Measurements from ENCODE around the gene IMMT. TPM values are rescaled to one million over a fixed set of nuclear protein-coding genes. Genes with fewer than 3 reads are reported as not detected.

IMMT gene
- total and polyA plus RNA-seq, 2 donors (not counting 1 experiment from before 2014, with no cell fraction given) = 23.5 to 66.0 TPM

DNA sequence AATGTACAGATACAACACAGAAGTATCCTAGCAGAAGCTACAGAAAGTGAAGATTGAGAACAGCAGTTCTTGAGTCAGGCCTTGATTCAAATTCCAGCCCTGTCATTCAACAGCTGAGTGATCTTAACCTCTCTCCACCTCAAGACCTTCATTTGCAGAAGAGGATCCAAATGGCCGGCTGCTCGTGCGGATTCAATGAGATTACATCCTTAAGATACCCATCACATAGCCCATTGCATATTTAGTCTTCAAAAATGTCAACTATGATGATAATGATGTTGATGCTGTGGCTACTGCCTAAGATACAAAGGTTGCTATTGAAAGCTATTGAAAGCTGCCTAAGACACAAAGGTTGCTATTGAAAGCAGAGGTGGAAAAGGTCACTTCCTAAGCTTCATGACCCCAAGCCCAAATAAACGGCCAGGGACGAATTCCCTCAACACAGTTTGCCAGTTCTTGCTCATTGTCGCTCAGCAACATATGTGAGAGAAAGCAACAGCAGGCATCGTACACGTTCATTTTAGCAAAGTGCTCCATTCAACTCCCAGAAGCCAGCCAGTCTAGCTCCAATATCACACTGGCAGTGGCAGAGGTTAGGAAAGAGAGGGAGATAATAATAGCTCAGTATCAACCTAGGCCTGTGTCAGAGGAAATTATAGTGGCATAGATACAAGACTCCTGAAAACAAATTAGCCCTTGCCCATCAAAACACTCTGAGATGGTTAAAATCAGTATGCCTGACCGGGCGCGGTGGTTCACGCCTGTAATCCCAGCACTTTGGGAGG, 40.1 kb upstream of the IMMT start:
- Histone ChIP-seq H2AFZ (ENCODE audit: insufficient read depth, low read depth, low read length, poor library complexity, severe bottlenecking) (no peak overlapping the region), H3K27me3 (replicated peaks in 1 of 4; ENCODE audit: control extremely low read depth in 1 of 4, control insufficient read depth in 3 of 4, insufficient read depth in 4 of 4, low read length in 3 of 4) (no peaks in the 10 kb centered on the region), H3K27ac (ENCODE audit: low read length in 2 of 2) (no peak overlapping the region), H4K20me1 (ENCODE audit: control insufficient read depth, insufficient read depth, low read length, poor library complexity, severe bottlenecking) (no peaks in the 10 kb centered on the region), H3K9ac (ENCODE audit: low read length) (no peak overlapping the region), H3K79me2 (ENCODE audit: control insufficient read depth, insufficient read depth, low read length) (no peaks in the 10 kb centered on the region), H3K4me1 (ENCODE audit: control insufficient read depth in 2 of 2, insufficient read depth in 2 of 2, low read length in 2 of 2) (peaks cover 29 to 33% of the 10 kb centered on the region in 2 donors), H3K9me3 (ENCODE audit: control extremely low read depth in 1 of 3, control insufficient read depth in 2 of 3, insufficient read depth in 1 of 3, low read length in 2 of 3) (peaks cover 0 to 3% (median 0%) of the 10 kb centered on the region in 3 donors), H3K4me3 (ENCODE audit: control extremely low read depth in 1 of 5, extremely low read depth in 1 of 5, insufficient read depth in 1 of 5, low read depth in 2 of 5, low read length in 4 of 5) (no peak overlapping the region), H3K4me2 (replicated peaks; ENCODE audit: low read depth, low read length, poor library complexity, severe bottlenecking) (no peak overlapping the region), H3K36me3 (replicated peaks in 1 of 2; ENCODE audit: control extremely low read depth in 1 of 2, control insufficient read depth in 1 of 2, extremely low read depth in 1 of 2, insufficient read depth in 2 of 2, low read length in 1 of 2) (no peaks in the 10 kb centered on the region)
- no peaks in the 10 kb centered on the region for H3K27me3 Mint-ChIP-seq
- WGBS (ENCODE audit: insufficient coverage) = 100% methylated on average over 5 of the region's 12 CpGs
- DNase-seq = no peak
- H3K4me3 Mint-ChIP-seq = no peak overlapping the region
- TF ChIP-seq, protein P1, sequence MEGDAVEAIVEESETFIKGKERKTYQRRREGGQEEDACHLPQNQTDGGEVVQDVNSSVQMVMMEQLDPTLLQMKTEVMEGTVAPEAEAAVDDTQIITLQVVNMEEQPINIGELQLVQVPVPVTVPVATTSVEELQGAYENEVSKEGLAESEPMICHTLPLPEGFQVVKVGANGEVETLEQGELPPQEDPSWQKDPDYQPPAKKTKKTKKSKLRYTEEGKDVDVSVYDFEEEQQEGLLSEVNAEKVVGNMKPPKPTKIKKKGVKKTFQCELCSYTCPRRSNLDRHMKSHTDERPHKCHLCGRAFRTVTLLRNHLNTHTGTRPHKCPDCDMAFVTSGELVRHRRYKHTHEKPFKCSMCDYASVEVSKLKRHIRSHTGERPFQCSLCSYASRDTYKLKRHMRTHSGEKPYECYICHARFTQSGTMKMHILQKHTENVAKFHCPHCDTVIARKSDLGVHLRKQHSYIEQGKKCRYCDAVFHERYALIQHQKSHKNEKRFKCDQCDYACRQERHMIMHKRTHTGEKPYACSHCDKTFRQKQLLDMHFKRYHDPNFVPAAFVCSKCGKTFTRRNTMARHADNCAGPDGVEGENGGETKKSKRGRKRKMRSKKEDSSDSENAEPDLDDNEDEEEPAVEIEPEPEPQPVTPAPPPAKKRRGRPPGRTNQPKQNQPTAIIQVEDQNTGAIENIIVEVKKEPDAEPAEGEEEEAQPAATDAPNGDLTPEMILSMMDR (IDR thresholded peaks at IDR 0.05) = no peak
- TF ChIP-seq EZH2 (IDR thresholded peaks at IDR 0.05; ENCODE audit: borderline replicate concordance, insufficient read depth, low read depth, low read length, poor library complexity, severe bottlenecking) = no peak
- peaks cover 27% of the 10 kb centered on the region for H3K4me1 Mint-ChIP-seq
- CTCF ChIA-PET = interaction anchor here (0.8 to 1.8 kb wide), 2 partner anchors 13 to 14 kb away, joined by 3 to 8 read pairs; no protein-coding TSS in a partner anchor
- ATAC-seq (ENCODE audit: low read depth) = no peak
- intact Hi-C loops (cut with micrococcal nuclease) = no loop called here
- H3K27ac Mint-ChIP-seq = no peak overlapping the region
- POLR2A ChIA-PET = no interaction called here
- no peaks in the 10 kb centered on the region for H3K9me3 Mint-ChIP-seq (ENCODE audit: insufficient read depth)

- no peaks in the 10 kb centered on the region for H3K9me3 ChIP-seq (ENCODE audit: control extremely low read depth in 1 of 3, control insufficient read depth in 2 of 3, insufficient read depth in 1 of 3, low read length in 2 of 3)
- H2AFZ ChIP-seq (ENCODE audit: insufficient read depth, low read depth, low read length, poor library complexity, severe bottlenecking) = no peak overlapping the region
- CTCF ChIA-PET = interaction anchor here (1.8 kb wide), 1 partner anchor 14 kb away, joined by 8 read pairs; no protein-coding TSS in a partner anchor
- no peak overlapping the region for H3K9ac ChIP-seq (ENCODE audit: low read length)
- no peaks in the 10 kb centered on the region for H3K79me2 ChIP-seq (ENCODE audit: control insufficient read depth, insufficient read depth, low read length)
- POLR2A ChIA-PET = no interaction called here
- H3K27me3 ChIP-seq (replicated peaks in 1 of 4; ENCODE audit: control extremely low read depth in 1 of 4, control insufficient read depth in 3 of 4, insufficient read depth in 4 of 4, low read length in 3 of 4) = no peaks in the 10 kb centered on the region
- no peak overlapping the region for H3K27ac Mint-ChIP-seq
- H3K4me2 ChIP-seq (replicated peaks; ENCODE audit: low read depth, low read length, poor library complexity, severe bottlenecking) = no peak overlapping the region
- H3K4me1 ChIP-seq (ENCODE audit: control insufficient read depth in 2 of 2, insufficient read depth in 2 of 2, low read length in 2 of 2) = peaks cover 28 to 29% of the 10 kb centered on the region in 2 donors
- no peaks in the 10 kb centered on the region for H3K36me3 ChIP-seq (replicated peaks in 1 of 2; ENCODE audit: control extremely low read depth in 1 of 2, control insufficient read depth in 1 of 2, extremely low read depth in 1 of 2, insufficient read depth in 2 of 2, low read length in 1 of 2)
- no peak overlapping the region for H3K27ac ChIP-seq (ENCODE audit: low read length in 2 of 2)
- 60% methylated on average over 1 of the region's 3 CpGs for WGBS (ENCODE audit: insufficient coverage)
- H3K9me3 Mint-ChIP-seq (ENCODE audit: insufficient read depth) = no peaks in the 10 kb centered on the region
- ATAC-seq (ENCODE audit: low read depth) (no peak), DNase-seq (no peak)
- no peak for TF ChIP-seq EZH2 (IDR thresholded peaks at IDR 0.05; ENCODE audit: borderline replicate concordance, insufficient read depth, low read depth, low read length, poor library complexity, severe bottlenecking)
- TF ChIP-seq, protein P1 (IDR thresholded peaks at IDR 0.05) = no peak
- H4K20me1 ChIP-seq (ENCODE audit: control insufficient read depth, insufficient read depth, low read length, poor library complexity, severe bottlenecking) = no peaks in the 10 kb centered on the region
- intact Hi-C loops (cut with micrococcal nuclease) = no loop called here
- no peaks in the 10 kb centered on the region for H3K27me3 Mint-ChIP-seq
- no peak overlapping the region for H3K4me3 ChIP-seq (ENCODE audit: control extremely low read depth in 1 of 5, extremely low read depth in 1 of 5, insufficient read depth in 1 of 5, low read depth in 2 of 5, low read length in 4 of 5)
- H3K4me1 Mint-ChIP-seq = peaks cover 24% of the 10 kb centered on the region
- no peak overlapping the region for H3K4me3 Mint-ChIP-seq
Observed at GRCh38 chr2:86234563-86235131, 39.4 kb upstream of the IMMT start.

All from B cell (primary cell).